DOHH2 (cell line): Measurements from ENCODE around the gene OTC.
A peak's percentile ranks its signal among the peaks of the same experiment; 100 is the strongest.

ENCODE experiments used
- H3F3A ChIP-seq: fragments of 200-600 bp; sonication (generic), shearing (Covaris generic); 2 replicates; pipeline ENCODE4 v1.6.0; 2016; ENCODE audit warnings: antibody characterized with exemption, mild to moderate bottlenecking; ENCODE audit not compliant: control insufficient read depth, insufficient read depth
- H3K27ac ChIP-seq: fragments of 200-600 bp; sonication (generic); 2 replicates; pipeline ENCODE4 v1.5.1; 2014; ENCODE audit warnings: low read depth, mild to moderate bottlenecking, low read length, moderate library complexity
- H3K27me3 ChIP-seq: fragments of 200-600 bp; sonication (generic); 2 replicates; pipeline ENCODE4 v1.6.1; 2014; ENCODE audit warnings: mild to moderate bottlenecking, low read length, mixed read lengths; ENCODE audit not compliant: control insufficient read depth
- H3K36me3 ChIP-seq: fragments of 200-600 bp; sonication (generic); 2 replicates; pipeline ENCODE4 v1.6.1; 2014; ENCODE audit warnings: mild to moderate bottlenecking, low read length, moderate library complexity, mixed read lengths; ENCODE audit not compliant: control insufficient read depth
- H3K4me1 ChIP-seq: fragments of 200-600 bp; sonication (generic); 2 replicates; pipeline ENCODE4 v1.6.1; 2014; ENCODE audit warnings: mild to moderate bottlenecking, low read length, mixed read lengths; ENCODE audit not compliant: control insufficient read depth
- H3K4me2 ChIP-seq: fragments of 200-600 bp; sonication (generic); 2 replicates; pipeline ENCODE4 v1.6.0; 2014; ENCODE audit warnings: mild to moderate bottlenecking, low read length, moderate library complexity
- H3K4me3 ChIP-seq: fragments of 200-600 bp; sonication (generic); 2 replicates; pipeline ENCODE4 v1.5.1; 2014; ENCODE audit warnings: mild to moderate bottlenecking, low read length, mixed read lengths
- H3K79me2 ChIP-seq: fragments of 200-600 bp; sonication (generic); 2 replicates; pipeline ENCODE4 v1.6.1; 2014; ENCODE audit warnings: mild to moderate bottlenecking, low read length, mixed read lengths; ENCODE audit not compliant: control insufficient read depth
- H3K9me2 ChIP-seq: fragments of 200-600 bp; sonication (generic); replicated peaks from 2 replicates; pipeline ENCODE4 v1.6.1; 2014; ENCODE audit warnings: mild to moderate bottlenecking, low read length, mixed read lengths; ENCODE audit not compliant: control insufficient read depth
- H3K9me3 ChIP-seq: fragments of 200-600 bp; sonication (generic); 2 replicates; pipeline ENCODE4 v1.6.1; 2014; ENCODE audit warnings: antibody characterized with exemption, low read length, mixed read lengths; ENCODE audit not compliant: control insufficient read depth, insufficient read depth
- H4K20me1 ChIP-seq: fragments of 200-600 bp; sonication (generic); 2 replicates; pipeline ENCODE4 v1.6.0; 2014; ENCODE audit warnings: low read depth, mild to moderate bottlenecking, antibody characterized with exemption, low read length, moderate library complexity; ENCODE audit not compliant: control insufficient read depth, insufficient read depth
- CTCF ChIP-seq: fragments of 200-600 bp; sonication (generic); IDR thresholded peaks from one replicate; pipeline ENCODE4 v1.5.1; 2014; ENCODE audit warnings: antibody characterized with exemption, mild to moderate bottlenecking, low read depth, low read length; ENCODE audit not compliant: poor library complexity, severe bottlenecking
- EZH2phosphoT487 ChIP-seq: fragments of 200-600 bp; sonication (generic); IDR thresholded peaks from 2 replicates; pipeline ENCODE4 v1.6.1; 2017; ENCODE audit warnings: borderline replicate concordance, mild to moderate bottlenecking, antibody characterized with exemption, low read length, moderate library complexity, mixed read lengths

OTC gene

GRCh38 chrX:38318196-38318595 is 34.2 kb upstream of the OTC start:
- H3K4me1 ChIP-seq: no peaks in the 10 kb centered on the region
- no peaks in the 10 kb centered on the region for H3K9me3 ChIP-seq
- H3K27me3 ChIP-seq: no peaks in the 10 kb centered on the region
- no peaks in the 10 kb centered on the region for H3F3A ChIP-seq
- H3K79me2 ChIP-seq: no peaks in the 10 kb centered on the region
- no peak overlapping the region for H3K4me2 ChIP-seq
- H3K27ac ChIP-seq: no peak overlapping the region
- no peak overlapping the region for H3K4me3 ChIP-seq
- H3K36me3 ChIP-seq: no peaks in the 10 kb centered on the region; the same call in 1 of the 2 replicates
- H3K9me2 ChIP-seq: no peaks in the 10 kb centered on the region
- TF ChIP-seq EZH2phosphoT487: no peak
- TF ChIP-seq CTCF: no peak
- no peaks in the 10 kb centered on the region for H4K20me1 ChIP-seq

- Histone ChIP-seq H3K4me2 (no peak overlapping the region), H3K27me3 (no peaks in the 10 kb centered on the region), H3K27ac (no peak overlapping the region), H3K9me2 (no peaks in the 10 kb centered on the region), H3F3A (no peaks in the 10 kb centered on the region), H4K20me1 (no peaks in the 10 kb centered on the region), H3K36me3 (no peaks in the 10 kb centered on the region; the same call in 1 of the 2 replicates), H3K9me3 (no peaks in the 10 kb centered on the region), H3K4me1 (no peaks in the 10 kb centered on the region), H3K79me2 (no peaks in the 10 kb centered on the region), H3K4me3 (no peak overlapping the region)
- no peak for TF ChIP-seq CTCF
- TF ChIP-seq EZH2phosphoT487: no peak
Measured at GRCh38 chrX:38318606-38319005, 33.8 kb upstream of the OTC start.

GRCh38 chrX:38320819-38321218 is 31.6 kb upstream of the OTC start:
- Histone ChIP-seq H4K20me1 (no peaks in the 10 kb centered on the region), H3K4me2 (no peak overlapping the region), H3K9me2 (no peaks in the 10 kb centered on the region), H3F3A (no peaks in the 10 kb centered on the region), H3K4me3 (no peak overlapping the region), H3K36me3 (no peaks in the 10 kb centered on the region; the same call in 1 of the 2 replicates), H3K27ac (no peak overlapping the region), H3K9me3 (no peaks in the 10 kb centered on the region), H3K4me1 (no peaks in the 10 kb centered on the region), H3K79me2 (peaks cover 5% of the 10 kb centered on the region; the same call in 1 of the 2 replicates), H3K27me3 (no peaks in the 10 kb centered on the region)
- TF ChIP-seq CTCF (no peak), EZH2phosphoT487 (no peak)

- Histone ChIP-seq H3K79me2 (peaks cover 13% of the 10 kb centered on the region), H3K4me1 (peaks cover 17% of the 10 kb centered on the region), H3K36me3 (no peaks in the 10 kb centered on the region), H3K4me2 (peak overlapping the region; percentile 57), H3K4me3 (peak overlapping the region; percentile 81), H3K27me3 (no peaks in the 10 kb centered on the region), H4K20me1 (no peaks in the 10 kb centered on the region), H3F3A (no peaks in the 10 kb centered on the region), H3K9me2 (no peaks in the 10 kb centered on the region), H3K9me3 (no peaks in the 10 kb centered on the region), H3K27ac (no peak overlapping the region)
- TF ChIP-seq CTCF: no peak
- TF ChIP-seq EZH2phosphoT487: no peak
Measured at GRCh38 chrX:38326086-38326485, 26.3 kb upstream of the OTC start.
